B cell (primary cell): ENCODE data around the gene DOCK4. TPM values are rescaled to one million over a fixed set of nuclear protein-coding genes. Genes with fewer than 3 reads are reported as not detected.

ENCODE experiments used
- ATAC-seq: fragments of 200-7000 bp; cut with Tn5 transposase; one replicate; pipeline ENCODE4 v1.10.0; 2021; ENCODE audit warnings: low read depth, mild to moderate bottlenecking, moderate number of reproducible peaks, moderate library complexity
- CTCF ChIA-PET: fragments of 350-600 bp; sonication (Branson Sonifier 250); formaldehyde crosslinking; loops from one replicate; lab custom pipeline; 2021; ENCODE audit warnings: antibody characterized with exemption, inconsistent platforms; lab: Charles Lee
- POLR2A ChIA-PET: fragments of 350-600 bp; sonication (Branson Sonifier 250); formaldehyde crosslinking; loops from one replicate; lab custom pipeline; 2021; ENCODE audit warnings: antibody characterized with exemption; lab: Charles Lee
- DNase-seq: peaks from one replicate; pipeline ENCODE4 v3.0.0; 2013
- H2AFZ ChIP-seq: 2 replicates; pipeline ENCODE4 v1.6.1; 2012; ENCODE audit warnings: mild to moderate bottlenecking, low read depth, low read length; ENCODE audit not compliant: insufficient read depth, poor library complexity, severe bottlenecking
- H3K27ac ChIP-seq, 2 donors: 1 replicate in 1 of 2; 2 replicates in 1 of 2; pipeline ENCODE4 v1.5.1; 2012 to 2013; ENCODE audit warnings: low read length in 2 of 2, mild to moderate bottlenecking in 2 of 2, moderate library complexity in 1 of 2
- H3K27me3 ChIP-seq, 4 experiments: fragments of 200-600 bp in 1 of 4; sonication (generic) in 1 of 4; replicated peaks in 1 of 4; 1 replicate in 2 of 4; 2 replicates in 2 of 4; pipeline versions ENCODE4 v1.6.1 to v1.7.0; 2013 to 2016; ENCODE audit warnings: low read length in 3 of 4, mild to moderate bottlenecking in 2 of 4, mixed read lengths in 1 of 4, moderate library complexity in 1 of 4; ENCODE audit not compliant: insufficient read depth in 4 of 4, control insufficient read depth in 3 of 4; ENCODE audit errors: control extremely low read depth in 1 of 4
- H3K36me3 ChIP-seq, 2 experiments: replicated peaks in 1 of 2; 1 replicate in 1 of 2; 2 replicates in 1 of 2; pipeline versions ENCODE4 v1.6.1 to v1.7.1; 2013; ENCODE audit warnings: low read length in 1 of 2; ENCODE audit not compliant: insufficient read depth in 2 of 2, control insufficient read depth in 1 of 2; ENCODE audit errors: control extremely low read depth in 1 of 2, extremely low read depth in 1 of 2
- H3K4me1 ChIP-seq, 2 donors: fragments of 200-600 bp in 1 of 2; sonication (generic) in 1 of 2; 1 replicate in 1 of 2; 2 replicates in 1 of 2; pipeline versions ENCODE4 v1.5.1 to v1.6.1; 2013 to 2017; ENCODE audit warnings: low read length in 2 of 2; ENCODE audit not compliant: control insufficient read depth in 2 of 2, insufficient read depth in 2 of 2
- H3K4me2 ChIP-seq: replicated peaks from 2 replicates; pipeline ENCODE3; 2012; ENCODE audit warnings: mild to moderate bottlenecking, low read depth, low read length; ENCODE audit not compliant: poor library complexity, severe bottlenecking
- H3K4me3 ChIP-seq, 5 experiments: fragments of 200-600 bp in 1 of 5; sonication (generic) in 1 of 5; 1 replicate in 3 of 5; 2 replicates in 2 of 5; pipeline versions ENCODE4 v1.5.1 to v1.7.0; 2011 to 2016; ENCODE audit warnings: low read length in 4 of 5, mild to moderate bottlenecking in 4 of 5, low read depth in 2 of 5, control low read depth in 1 of 5, moderate library complexity in 1 of 5; ENCODE audit not compliant: insufficient read depth in 1 of 5; ENCODE audit errors: control extremely low read depth in 1 of 5, extremely low read depth in 1 of 5
- H3K79me2 ChIP-seq: fragments of 200-600 bp; sonication (generic); one replicate; pipeline ENCODE4 v1.6.0; 2016; ENCODE audit warnings: low read length; ENCODE audit not compliant: control insufficient read depth, insufficient read depth
- H3K9ac ChIP-seq: fragments of 200-600 bp; sonication (generic); 2 replicates; pipeline ENCODE4 v1.6.1; 2017; ENCODE audit warnings: mild to moderate bottlenecking, low read length, moderate library complexity
- H3K9me3 ChIP-seq, 3 donors: one replicate each; pipeline versions ENCODE4 v1.6.1 to v1.7.1; 2013; ENCODE audit warnings: low read length in 2 of 3; ENCODE audit not compliant: control insufficient read depth in 2 of 3, insufficient read depth in 1 of 3; ENCODE audit errors: control extremely low read depth in 1 of 3
- H4K20me1 ChIP-seq: 2 replicates; pipeline ENCODE4 v1.6.0; 2012; ENCODE audit warnings: mild to moderate bottlenecking, low read length; ENCODE audit not compliant: insufficient read depth, control insufficient read depth, poor library complexity, severe bottlenecking
- H3K27ac Mint-ChIP-seq: one replicate; pipeline ENCODE4 v1.8.0; 2021; ENCODE audit warnings: mixed read lengths
- H3K27me3 Mint-ChIP-seq: one replicate; pipeline ENCODE4 v1.8.0; 2021; ENCODE audit warnings: mixed read lengths
- H3K4me1 Mint-ChIP-seq: one replicate; pipeline ENCODE4 v1.8.0; 2021; ENCODE audit warnings: mixed read lengths
- H3K4me3 Mint-ChIP-seq: one replicate; pipeline ENCODE4 v1.8.0; 2021; ENCODE audit warnings: mixed read lengths
- H3K9me3 Mint-ChIP-seq: one replicate; pipeline ENCODE4 v1.8.0; 2022; ENCODE audit warnings: mixed read lengths; ENCODE audit not compliant: insufficient read depth
- EZH2 ChIP-seq: IDR thresholded peaks from 2 replicates; pipeline ENCODE4 v1.6.1; 2012; ENCODE audit warnings: borderline replicate concordance, low read depth, mild to moderate bottlenecking, moderate library complexity, low read length; ENCODE audit not compliant: insufficient read depth, poor library complexity, severe bottlenecking
- WGBS: methylation state at CpG from one replicate; pipeline ENCODE4 v1.1.5; 2013; ENCODE audit warnings: missing lambda C conversion rate; ENCODE audit not compliant: insufficient coverage; 5-methylcytosine and 5-hydroxymethylcytosine counted together
- intact Hi-C: fragments of 100-400 bp; cut with micrococcal nuclease; formaldehyde crosslinking; loops from one replicate; pipeline ENCODE4 v1.10.0; 2022
- polyA plus RNA-seq: library from polyadenylated mRNA; depleted of rRNA; stranded (reverse); fragments of >200 nt; gene quantifications from 2 replicates; pipeline ENCODE4 v1.2.3, GENCODE V29; 2012
- total RNA-seq, 2 donors: library from RNA; stranded (reverse); fragments of 120-200 nt in 1 of 2; gene quantifications; 1 replicate in 1 of 2; 2 replicates in 1 of 2; pipeline versions ENCODE4 v1.2.3 to v1.2.4, GENCODE V29; 2013 to 2022
- TF ChIP-seq, protein P1 (sequence below): fragments of 200-600 bp; IDR thresholded peaks from one replicate; pipeline ENCODE4 v1.8.0; 2022; ENCODE audit warnings: antibody characterized with exemption, mild to moderate bottlenecking

The DOCK4 gene
- total and polyA plus RNA-seq, 2 donors (not counting 1 experiment from before 2014, with no cell fraction given), result 0.03 to 4.1 TPM

- Histone ChIP-seq H3K27me3 (no peaks in the 10 kb centered on the region), H4K20me1 (no peaks in the 10 kb centered on the region), H3K4me3 (no peak overlapping the region), H3K79me2 (no peaks in the 10 kb centered on the region), H3K36me3 (no peaks in the 10 kb centered on the region), H3K27ac (no peak overlapping the region), H2AFZ (no peak overlapping the region), H3K9ac (no peak overlapping the region), H3K4me2 (no peak overlapping the region), H3K9me3 (no peaks in the 10 kb centered on the region), H3K4me1 (no peaks in the 10 kb centered on the region)
- ATAC-seq, result no peak
- Mint-ChIP-seq H3K27ac (no peak overlapping the region), H3K4me3 (no peak overlapping the region), H3K27me3 (peaks cover 4% of the 10 kb centered on the region), H3K9me3 (peaks cover 5% of the 10 kb centered on the region), H3K4me1 (no peaks in the 10 kb centered on the region)
- ChIA-PET POLR2A (no interaction called here), CTCF (no interaction called here)
- DNase-seq, result no peak
- WGBS, result 98% methylated on average over 5 of the region's 7 CpGs
- TF ChIP-seq, protein P1, sequence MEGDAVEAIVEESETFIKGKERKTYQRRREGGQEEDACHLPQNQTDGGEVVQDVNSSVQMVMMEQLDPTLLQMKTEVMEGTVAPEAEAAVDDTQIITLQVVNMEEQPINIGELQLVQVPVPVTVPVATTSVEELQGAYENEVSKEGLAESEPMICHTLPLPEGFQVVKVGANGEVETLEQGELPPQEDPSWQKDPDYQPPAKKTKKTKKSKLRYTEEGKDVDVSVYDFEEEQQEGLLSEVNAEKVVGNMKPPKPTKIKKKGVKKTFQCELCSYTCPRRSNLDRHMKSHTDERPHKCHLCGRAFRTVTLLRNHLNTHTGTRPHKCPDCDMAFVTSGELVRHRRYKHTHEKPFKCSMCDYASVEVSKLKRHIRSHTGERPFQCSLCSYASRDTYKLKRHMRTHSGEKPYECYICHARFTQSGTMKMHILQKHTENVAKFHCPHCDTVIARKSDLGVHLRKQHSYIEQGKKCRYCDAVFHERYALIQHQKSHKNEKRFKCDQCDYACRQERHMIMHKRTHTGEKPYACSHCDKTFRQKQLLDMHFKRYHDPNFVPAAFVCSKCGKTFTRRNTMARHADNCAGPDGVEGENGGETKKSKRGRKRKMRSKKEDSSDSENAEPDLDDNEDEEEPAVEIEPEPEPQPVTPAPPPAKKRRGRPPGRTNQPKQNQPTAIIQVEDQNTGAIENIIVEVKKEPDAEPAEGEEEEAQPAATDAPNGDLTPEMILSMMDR, result no peak
- TF ChIP-seq EZH2, result no peak
- intact Hi-C loops, result no loop called here
These were observed 354.1 kb downstream of the DOCK4 start for GRCh38 chr7:111852081-111852480.

- Histone ChIP-seq H3K79me2 (no peaks in the 10 kb centered on the region), H3K9me3 (no peaks in the 10 kb centered on the region), H2AFZ (no peak overlapping the region), H3K4me2 (no peak overlapping the region), H3K9ac (no peak overlapping the region), H3K27ac (no peak overlapping the region), H4K20me1 (no peaks in the 10 kb centered on the region), H3K36me3 (no peaks in the 10 kb centered on the region), H3K4me3 (no peak overlapping the region), H3K27me3 (no peaks in the 10 kb centered on the region), H3K4me1 (no peaks in the 10 kb centered on the region)
- Mint-ChIP-seq H3K9me3 (peaks cover 5% of the 10 kb centered on the region), H3K27ac (no peak overlapping the region), H3K4me1 (no peaks in the 10 kb centered on the region), H3K27me3 (no peaks in the 10 kb centered on the region), H3K4me3 (no peak overlapping the region)
- TF ChIP-seq, protein P1, result no peak
- TF ChIP-seq EZH2, result no peak
- ChIA-PET CTCF (no interaction called here), POLR2A (no interaction called here)
- WGBS, result 100% methylated on average over 2 of the region's 6 CpGs
- ATAC-seq, result no peak
- intact Hi-C loops, result no loop called here
- DNase-seq, result no peak
These were observed 359.3 kb downstream of the DOCK4 start for GRCh38 chr7:111846898-111847297.
